GM18508 (cell line): Measurements from ENCODE around the gene IL22RA1.

Experiments used
- ATAC-seq: cut with Tn5 transposase; IDR thresholded peaks from one replicate; pipeline ENCODE4 v1.9.1; 2021; ENCODE audit warnings: moderate number of reproducible peaks; ENCODE audit not compliant: insufficient read depth, unreplicated experiment

The IL22RA1 gene

GRCh38 chr1:24084050-24084449, 58.9 kb downstream of the IL22RA1 start:
- no peak for ATAC-seq

GRCh38 chr1:24082372-24082771, 60.6 kb downstream of the IL22RA1 start:
- ATAC-seq, result no peak

DNA sequence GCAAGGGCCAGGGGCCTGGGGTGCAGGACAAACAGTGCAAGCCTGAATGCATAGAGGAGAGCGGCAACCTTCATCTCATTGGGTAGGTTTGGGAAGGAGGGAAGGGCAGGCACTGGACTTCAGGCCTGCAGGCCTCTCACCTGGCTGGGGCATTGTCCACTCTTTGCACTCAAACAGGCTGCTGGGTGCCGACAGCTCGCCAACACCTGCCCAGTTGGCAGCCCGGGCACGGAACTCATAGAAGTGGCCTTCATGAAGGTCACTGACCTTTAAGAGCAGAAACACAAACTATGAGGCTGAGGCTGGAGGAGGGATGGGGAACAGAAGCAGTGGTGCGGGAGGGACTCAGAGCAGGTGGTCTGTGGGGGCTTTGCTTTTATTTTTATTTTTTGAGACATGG, 61.8 kb downstream of the IL22RA1 start:
- no peak for ATAC-seq

DNA sequence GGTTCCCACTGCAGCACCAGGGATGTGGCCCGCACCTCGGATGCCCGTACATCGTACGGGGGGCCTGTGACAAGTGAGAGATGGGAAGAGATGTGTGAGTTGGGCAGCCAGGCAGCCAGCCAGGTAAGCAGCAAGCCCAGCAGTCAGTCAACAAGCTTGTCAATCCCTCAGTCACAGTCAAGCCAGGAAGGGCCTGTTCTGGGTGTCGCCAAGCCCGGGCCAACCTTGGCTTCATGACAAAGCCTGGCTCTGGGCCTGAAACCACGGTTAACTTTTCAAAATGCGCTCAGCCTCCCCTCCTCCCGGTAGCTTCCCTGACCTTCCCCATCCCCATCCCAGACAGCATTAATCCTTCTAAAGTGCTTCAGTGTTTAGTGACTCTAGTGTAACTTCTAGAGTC, 62.8 kb downstream of the IL22RA1 start:
- ATAC-seq, result no peak

GRCh38 chr1:24077278-24077978, 65.5 kb downstream of the IL22RA1 start:
- ATAC-seq, result no peak

DNA sequence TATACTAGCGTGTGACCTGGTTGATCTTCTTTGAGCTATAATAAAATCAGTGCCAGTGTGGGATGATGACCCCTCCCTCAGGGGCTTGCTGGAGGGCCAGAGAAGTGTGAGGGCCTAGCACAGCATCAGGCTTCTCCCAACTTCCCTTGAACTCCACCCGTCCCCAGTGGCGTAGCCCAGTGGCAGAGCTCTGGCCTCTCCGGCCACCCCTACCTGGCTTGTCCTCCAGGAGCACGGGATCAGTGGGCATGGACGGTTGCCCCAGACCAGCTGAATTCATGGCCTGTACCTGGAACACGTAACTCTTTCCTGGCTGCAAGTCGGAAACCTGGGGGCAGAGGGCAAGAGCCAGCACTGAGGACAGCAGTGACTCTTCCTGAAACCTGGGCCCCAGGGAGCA, 67.0 kb downstream of the IL22RA1 start:
- ATAC-seq, result no peak

DNA sequence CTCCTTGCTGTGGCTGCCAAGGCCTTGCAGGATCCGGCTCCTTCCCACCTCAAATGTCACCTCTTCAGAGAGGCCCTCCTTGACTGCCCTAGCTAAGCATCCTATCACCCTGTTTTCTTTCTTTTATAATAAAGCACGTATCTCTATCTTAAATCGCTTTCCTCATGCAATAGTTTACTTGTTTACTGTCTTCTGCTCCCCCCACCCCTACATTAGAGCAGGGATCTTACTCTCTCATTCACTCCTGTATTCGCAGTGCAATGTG, 67.4 kb downstream of the IL22RA1 start:
- no peak for ATAC-seq

GRCh38 chr1:24074817-24075589, 67.9 kb downstream of the IL22RA1 start:
- no peak for ATAC-seq

DNA sequence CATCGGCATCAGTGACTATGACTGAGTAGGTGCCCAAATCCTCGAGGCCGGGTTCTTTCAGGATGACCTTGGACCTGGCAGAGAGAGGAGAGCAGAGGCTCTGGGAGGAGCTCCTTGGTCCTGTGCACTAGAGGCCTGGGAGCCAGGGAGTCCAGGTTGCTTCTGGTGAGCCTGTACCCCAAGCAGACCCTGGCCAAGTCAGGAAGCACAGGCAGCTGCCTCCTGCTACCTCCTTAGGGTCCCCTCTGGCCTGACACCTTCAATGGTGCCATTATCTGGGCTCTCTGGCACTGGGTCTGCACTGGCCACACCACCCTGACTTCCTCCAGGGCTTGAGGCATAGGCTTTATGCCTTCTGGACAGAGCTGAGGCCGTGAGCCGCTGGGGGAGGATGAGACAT, 68.7 kb downstream of the IL22RA1 start:
- no peak for ATAC-seq

DNA sequence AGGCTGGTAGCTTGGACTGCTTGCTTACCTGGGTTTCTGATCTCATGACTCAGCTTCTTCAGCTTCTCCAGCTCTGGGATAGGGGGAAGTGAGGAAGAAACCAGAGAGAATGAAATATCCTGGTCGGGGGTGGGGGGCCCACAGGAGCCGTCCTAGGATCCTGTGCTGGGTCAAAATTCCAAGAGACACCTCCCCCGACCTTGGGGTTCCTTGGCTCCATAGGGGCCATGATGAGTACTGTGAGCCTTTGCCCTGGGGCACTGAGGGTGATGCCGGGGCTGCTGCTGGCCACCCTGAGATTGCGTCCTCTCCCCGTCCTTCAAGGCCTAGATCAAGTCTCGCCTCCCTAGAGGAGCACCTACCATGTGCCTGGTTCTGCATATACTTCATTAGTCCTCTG, 71.0 kb downstream of the IL22RA1 start:
- no peak for ATAC-seq

GRCh38 chr1:24070821-24071393, 72.0 kb downstream of the IL22RA1 start:
- no peak for ATAC-seq

DNA sequence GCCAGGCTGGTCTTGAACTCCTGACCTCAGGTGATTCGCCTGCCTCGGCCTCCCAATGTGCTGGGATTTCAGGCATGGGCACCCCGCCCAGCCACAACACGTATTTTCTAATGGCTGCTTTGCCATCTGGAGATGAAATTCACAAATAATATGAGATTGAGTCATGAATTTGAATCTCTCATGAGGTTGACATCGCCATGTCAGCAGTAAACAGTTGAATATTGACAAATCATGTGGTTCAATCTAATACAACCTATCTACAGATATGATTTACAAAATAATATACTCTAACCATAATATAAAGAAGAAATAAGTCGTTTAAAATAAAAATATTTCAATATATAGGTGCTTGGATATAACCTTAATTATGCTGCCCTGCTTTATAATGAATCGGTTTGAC, 73.1 kb downstream of the IL22RA1 start:
- no peak for ATAC-seq
